ENCODE measurements around the gene NFATC1. TPM values are rescaled to one million over a fixed set of nuclear protein-coding genes. Genes with fewer than 3 reads are reported as not detected.
A peak's percentile ranks its signal among the peaks of the same experiment; 100 is the strongest.

The NFATC1 gene
- total RNA-seq, 4 donors from 2014 or later: 10.1 to 15.0 (median 12.7) TPM

DNA sequence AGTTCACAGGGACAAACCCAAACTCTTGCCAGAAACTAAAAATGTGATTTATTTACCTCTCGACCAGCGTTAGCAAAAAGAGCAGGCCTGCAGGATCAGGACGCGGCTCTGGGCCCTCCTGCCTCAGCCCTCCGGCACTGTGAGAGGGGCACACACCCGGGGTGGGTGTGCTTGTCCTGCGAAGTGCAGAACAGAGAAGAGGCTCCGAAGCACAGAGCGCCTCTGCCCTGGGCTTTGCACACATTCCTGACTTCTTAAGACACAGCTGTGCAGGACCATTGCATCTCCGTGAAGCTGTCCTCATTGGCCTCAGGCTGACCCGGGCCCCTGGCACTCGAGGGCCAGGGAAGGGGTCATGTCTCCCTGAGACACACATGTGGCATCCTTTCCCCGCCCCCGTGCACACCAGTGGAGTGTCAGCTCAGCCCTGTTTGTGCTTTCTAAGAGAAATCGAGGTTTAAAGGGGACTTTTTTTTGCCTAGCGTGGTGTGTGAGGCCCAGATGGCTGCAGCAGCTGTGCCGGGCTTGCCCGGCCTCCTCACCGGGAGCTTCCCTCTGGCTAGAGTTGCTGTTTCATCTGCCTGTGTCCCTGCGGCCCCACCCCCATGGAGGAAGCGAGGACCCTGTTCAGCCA lies 9.9 kb upstream of the NFATC1 start:
- Histone ChIP-seq H3K27ac (no peak overlapping the region), H3K27me3 (peaks cover 13% of the 10 kb centered on the region), H3K4me3 (replicated peaks in 1 of 3) (no peak overlapping the region), H3K36me3 (no peaks in the 10 kb centered on the region), H3K4me1 (no peaks in the 10 kb centered on the region), H3K9me3 (no peaks in the 10 kb centered on the region)
- intact Hi-C loops (cut with DNase I): no loop called here
- DNase-seq: peak in 1 of 2 donors; percentile 1
- TF ChIP-seq CTCF (IDR thresholded peaks at IDR 0.05): no peak
- 59 to 82% methylated on average over 14 to 21 of the region's 21 CpGs for WGBS, 2 donors

GRCh38 chr18:79386547-79386946 lies 9.2 kb upstream of the NFATC1 start:
- Histone ChIP-seq H3K27me3 (peaks cover 13% of the 10 kb centered on the region), H3K4me1 (no peaks in the 10 kb centered on the region), H3K4me3 (replicated peaks in 1 of 3) (no peak overlapping the region), H3K9me3 (no peaks in the 10 kb centered on the region), H3K27ac (no peak overlapping the region), H3K36me3 (no peaks in the 10 kb centered on the region)
- DNase-seq: no peak
- 93 to 96% methylated on average over 6 to 14 of the region's 14 CpGs for WGBS, 2 donors
- TF ChIP-seq POLR2A (IDR thresholded peaks at IDR 0.05): no peak
- TF ChIP-seq CTCF (IDR thresholded peaks at IDR 0.05): no peak
- intact Hi-C loops (cut with DNase I): no loop called here

DNA sequence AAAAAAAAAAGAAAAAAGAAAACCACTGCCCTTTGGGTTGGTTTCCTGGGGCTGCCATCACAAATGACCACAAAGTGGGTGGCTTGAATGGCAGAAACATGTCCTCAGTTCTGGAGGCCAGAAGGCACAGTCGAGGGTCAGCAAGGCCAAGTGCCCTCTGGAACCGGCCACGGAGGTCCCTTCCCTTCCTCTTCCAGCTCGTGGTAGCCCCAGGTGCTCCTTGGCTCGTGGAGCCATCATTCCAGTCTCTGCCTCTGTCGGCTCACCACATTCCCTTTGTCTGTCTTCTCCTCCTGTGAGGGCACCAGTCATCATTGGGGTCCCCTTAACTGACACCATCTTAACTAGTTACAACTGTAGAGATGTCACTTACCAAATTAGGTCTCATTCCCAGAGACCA lies 8.5 kb upstream of the NFATC1 start:
- H3K36me3 ChIP-seq: no peaks in the 10 kb centered on the region
- no peak overlapping the region for H3K4me3 ChIP-seq (replicated peaks in 1 of 3)
- no peak overlapping the region for H3K27ac ChIP-seq
- peaks cover 13% of the 10 kb centered on the region for H3K27me3 ChIP-seq
- no peak for DNase-seq
- H3K9me3 ChIP-seq: no peaks in the 10 kb centered on the region
- H3K4me1 ChIP-seq: no peaks in the 10 kb centered on the region
- TF ChIP-seq CTCF (IDR thresholded peaks at IDR 0.05): no peak
- TF ChIP-seq POLR2A (IDR thresholded peaks at IDR 0.05): no peak
- intact Hi-C loops (cut with DNase I): no loop called here
- WGBS, 2 donors: 72 to 78% methylated on average over 6 of the region's 6 CpGs

DNA sequence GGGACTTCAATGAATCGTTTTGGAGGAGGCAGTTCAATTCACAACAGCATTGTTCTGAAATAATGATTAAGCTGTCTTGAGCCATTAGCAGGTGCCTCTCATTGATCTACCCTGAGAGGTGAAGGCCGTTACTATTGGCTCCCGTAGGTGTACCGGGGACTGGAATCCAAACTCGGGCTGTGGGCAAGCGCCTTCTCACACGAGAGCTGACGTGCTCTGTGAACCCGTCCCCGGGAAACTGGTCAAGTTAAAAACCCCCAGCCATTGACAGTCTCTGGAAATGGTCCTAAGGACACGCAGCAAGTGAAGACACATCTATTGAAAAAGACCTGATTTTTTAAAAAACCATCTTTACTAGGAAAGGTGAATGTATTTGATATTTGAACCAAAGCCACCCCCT lies 8.1 kb upstream of the NFATC1 start:
- peaks cover 13% of the 10 kb centered on the region for H3K27me3 ChIP-seq
- intact Hi-C loops (cut with DNase I): no loop called here
- no peaks in the 10 kb centered on the region for H3K36me3 ChIP-seq
- H3K4me1 ChIP-seq: no peaks in the 10 kb centered on the region
- no peaks in the 10 kb centered on the region for H3K9me3 ChIP-seq
- TF ChIP-seq CTCF (IDR thresholded peaks at IDR 0.05): no peak
- no peak for TF ChIP-seq POLR2A (IDR thresholded peaks at IDR 0.05)
- H3K27ac ChIP-seq: no peak overlapping the region
- WGBS, 2 donors: 48 to 69% methylated on average over 11 of the region's 11 CpGs
- no peak overlapping the region for H3K4me3 ChIP-seq (replicated peaks in 1 of 3)
- DNase-seq: no peak

- peaks cover 13% of the 10 kb centered on the region for H3K27me3 ChIP-seq
- H3K4me1 ChIP-seq: peaks cover 1 to 2% of the 10 kb centered on the region in 2 donors
- no peak overlapping the region for H3K27ac ChIP-seq
- H3K36me3 ChIP-seq: no peaks in the 10 kb centered on the region
- WGBS, 2 donors: 25 to 51% methylated on average over 5 to 6 of the region's 7 CpGs
- no peak overlapping the region for H3K4me3 ChIP-seq (replicated peaks in 1 of 3)
- DNase-seq: peak in 1 of 2 donors; percentile 1
- H3K9me3 ChIP-seq: no peaks in the 10 kb centered on the region
- intact Hi-C loops (cut with DNase I): no loop called here
- TF ChIP-seq POLR2A (IDR thresholded peaks at IDR 0.05) (no peak), CTCF (IDR thresholded peaks at IDR 0.05) (no peak)
Measured at GRCh38 chr18:79388043-79388442, 7.7 kb upstream of the NFATC1 start.

Measured in thyroid gland (tissue), 4 donors.